ENCODE data around the gene ZNF467. TPM values are rescaled to one million over a fixed set of nuclear protein-coding genes. Genes with fewer than 3 reads are reported as not detected.

Gene ZNF467
- total and polyA plus RNA-seq, 11 donors = 2.6 to 9.5 (median 4.7) TPM

- Histone ChIP-seq H3K4me1 (no peaks in the 10 kb centered on the region), H3K27me3 (no peaks in the 10 kb centered on the region), H3K9me3 (no peaks in the 10 kb centered on the region), H3K27ac (no peak overlapping the region), H3K4me3 (no peak overlapping the region), H3K36me3 (no peaks in the 10 kb centered on the region)
- TF ChIP-seq CTCF (IDR thresholded peaks at IDR 0.05) (no peak), POLR2A (IDR thresholded peaks at IDR 0.05) (no peak)
- ATAC-seq (no peak), DNase-seq (peak in 3 of 5 donors; percentile 15 to 62 (median 23))
- 85 to 91% (median 89%) methylated on average over 6 to 17 of the region's 17 CpGs for WGBS, 4 donors
- intact Hi-C loops (cut with DNase I) = no loop called here
Measured at GRCh38 chr7:149820622-149821190, 47.3 kb upstream of the ZNF467 start.

GRCh38 chr7:149819961-149820340 is 46.6 kb upstream of the ZNF467 start:
- DNase-seq (peak in 2 of 5 donors; percentile 6 to 15), ATAC-seq (no peak)
- Histone ChIP-seq H3K4me3 (no peak overlapping the region), H3K27me3 (no peaks in the 10 kb centered on the region), H3K9me3 (no peaks in the 10 kb centered on the region), H3K4me1 (no peaks in the 10 kb centered on the region), H3K36me3 (no peaks in the 10 kb centered on the region), H3K27ac (no peak overlapping the region)
- WGBS, 4 donors = 81 to 89% (median 87%) methylated on average over 7 of the region's 7 CpGs
- TF ChIP-seq CTCF (IDR thresholded peaks at IDR 0.05) = no peak
- no peak for TF ChIP-seq POLR2A (IDR thresholded peaks at IDR 0.05)
- intact Hi-C loops (cut with DNase I) = no loop called here

GRCh38 chr7:149819141-149819960 is 46.0 kb upstream of the ZNF467 start:
- WGBS, 4 donors = 84 to 90% (median 88%) methylated on average over 16 to 28 of the region's 28 CpGs
- Histone ChIP-seq H3K9me3 (no peaks in the 10 kb centered on the region), H3K36me3 (no peaks in the 10 kb centered on the region), H3K4me3 (no peak overlapping the region), H3K27ac (no peak overlapping the region), H3K27me3 (no peaks in the 10 kb centered on the region), H3K4me1 (no peaks in the 10 kb centered on the region)
- intact Hi-C loops (cut with DNase I) = no loop called here
- no peak for TF ChIP-seq CTCF (IDR thresholded peaks at IDR 0.05)
- DNase-seq (peak in 3 of 5 donors; percentile 18 to 54 (median 24)), ATAC-seq (no peak)

GRCh38 chr7:149818536-149818840 is 45.1 kb upstream of the ZNF467 start:
- no peaks in the 10 kb centered on the region for H3K4me1 ChIP-seq
- intact Hi-C loops (cut with DNase I) = no loop called here
- ATAC-seq (no peak), DNase-seq (peak in 2 of 5 donors; percentile 18 to 53)
- no peak for TF ChIP-seq CTCF (IDR thresholded peaks at IDR 0.05)
- no peak for TF ChIP-seq POLR2A (IDR thresholded peaks at IDR 0.05)
- H3K4me3 ChIP-seq = no peak overlapping the region
- no peaks in the 10 kb centered on the region for H3K36me3 ChIP-seq
- H3K27me3 ChIP-seq = no peaks in the 10 kb centered on the region
- 88 to 93% (median 90%) methylated on average over 9 of the region's 9 CpGs for WGBS, 4 donors
- H3K9me3 ChIP-seq = no peaks in the 10 kb centered on the region
- H3K27ac ChIP-seq = no peak overlapping the region
